AML-193 (cell line): ENCODE results near the gene CNTNAP4.

Experiments
- DNase-seq, 2 experiments: peaks; one replicate each; lab custom pipeline; 2025; lab: John Stamatoyannopoulos, UW

The CNTNAP4 gene

DNA sequence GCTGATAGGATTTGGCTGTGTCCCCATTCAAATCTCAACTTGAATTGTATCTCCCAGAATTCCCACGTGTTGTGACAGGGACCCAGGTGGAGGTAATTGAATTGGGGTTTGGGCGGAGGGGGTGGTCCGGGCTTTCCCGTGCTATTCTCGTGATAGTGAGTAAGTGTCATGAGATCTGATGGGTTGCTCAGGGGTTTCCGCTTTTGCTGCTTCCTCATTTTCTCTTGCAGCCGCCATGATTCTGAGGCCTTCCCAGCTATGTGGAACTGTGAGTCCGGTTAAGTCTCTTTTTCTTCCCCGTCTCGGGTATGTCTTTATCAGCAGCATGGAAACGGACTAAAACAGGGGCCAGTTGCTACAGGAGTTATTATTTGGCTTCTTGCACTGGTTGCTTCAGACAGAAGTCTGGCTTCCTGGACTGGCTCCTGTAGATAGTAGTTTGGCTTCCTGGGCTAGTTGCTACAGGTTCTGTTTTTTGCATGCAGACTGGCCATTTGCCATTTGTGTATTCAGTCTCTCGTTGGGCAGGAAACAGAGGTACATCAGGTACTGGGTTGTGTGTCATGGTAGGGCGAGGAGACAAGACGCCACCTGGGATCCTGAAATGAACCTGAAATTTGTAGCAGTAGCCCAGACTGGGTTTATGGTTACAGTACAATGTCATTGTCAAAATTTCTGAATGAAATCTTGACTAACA, 32.6 kb downstream of the CNTNAP4 start:
- DNase-seq, result no peak

DNA sequence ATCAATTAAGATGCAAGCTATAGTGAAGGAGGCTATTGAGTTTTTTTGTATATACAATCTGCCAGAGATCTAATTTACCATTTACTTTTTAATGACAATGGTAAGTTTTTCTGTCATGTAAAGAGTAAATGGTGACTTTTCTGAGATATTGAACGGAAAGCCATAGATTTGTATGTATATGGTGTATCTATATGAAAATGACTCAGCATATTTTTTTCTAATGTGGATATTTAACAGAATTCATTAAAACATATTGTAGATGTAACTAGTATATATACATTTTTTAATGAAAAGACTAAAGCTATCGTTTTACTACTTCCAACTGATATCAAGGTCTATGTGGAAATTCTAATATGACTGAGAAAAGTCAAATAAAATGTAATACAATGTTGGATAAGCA, 34.1 kb downstream of the CNTNAP4 start:
- no peak for DNase-seq

DNA sequence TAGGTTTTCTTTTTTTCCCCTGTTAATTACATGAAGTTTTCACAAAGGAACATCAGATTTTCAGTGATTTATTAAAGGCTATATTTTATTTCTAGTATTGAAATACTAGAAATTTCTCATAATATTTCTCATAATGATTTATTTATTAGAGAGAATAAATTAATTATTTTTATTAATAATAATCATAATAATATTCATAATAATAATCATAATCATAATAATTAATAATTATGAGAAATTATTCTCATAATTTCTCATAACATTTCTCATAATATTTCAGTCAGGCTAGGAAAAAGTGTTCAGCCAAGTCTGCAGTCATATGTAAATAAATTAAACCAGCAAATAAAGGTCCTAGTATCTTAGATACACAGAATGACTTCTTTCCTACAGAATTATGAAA, 41.4 kb downstream of the CNTNAP4 start:
- no peak for DNase-seq

DNA sequence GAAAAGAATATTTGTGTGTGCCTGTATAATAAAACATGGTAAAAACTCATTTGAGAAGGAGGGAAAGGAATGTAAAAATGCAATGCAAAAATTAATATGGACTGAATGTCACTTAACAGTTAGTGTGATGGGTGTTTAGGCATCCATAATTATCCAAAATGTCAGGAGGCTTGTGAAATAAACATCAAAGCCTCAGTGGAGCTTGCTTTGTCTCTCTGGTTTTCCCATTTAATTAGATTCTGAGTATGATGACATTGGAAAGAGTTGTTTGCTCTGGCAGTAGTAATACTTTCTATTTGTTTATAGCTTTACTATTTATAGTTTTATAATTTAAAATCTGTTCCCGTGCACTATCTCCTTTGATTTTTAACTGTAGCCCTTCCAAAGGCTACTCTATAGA, 51.9 kb downstream of the CNTNAP4 start:
- no peak for DNase-seq

DNA sequence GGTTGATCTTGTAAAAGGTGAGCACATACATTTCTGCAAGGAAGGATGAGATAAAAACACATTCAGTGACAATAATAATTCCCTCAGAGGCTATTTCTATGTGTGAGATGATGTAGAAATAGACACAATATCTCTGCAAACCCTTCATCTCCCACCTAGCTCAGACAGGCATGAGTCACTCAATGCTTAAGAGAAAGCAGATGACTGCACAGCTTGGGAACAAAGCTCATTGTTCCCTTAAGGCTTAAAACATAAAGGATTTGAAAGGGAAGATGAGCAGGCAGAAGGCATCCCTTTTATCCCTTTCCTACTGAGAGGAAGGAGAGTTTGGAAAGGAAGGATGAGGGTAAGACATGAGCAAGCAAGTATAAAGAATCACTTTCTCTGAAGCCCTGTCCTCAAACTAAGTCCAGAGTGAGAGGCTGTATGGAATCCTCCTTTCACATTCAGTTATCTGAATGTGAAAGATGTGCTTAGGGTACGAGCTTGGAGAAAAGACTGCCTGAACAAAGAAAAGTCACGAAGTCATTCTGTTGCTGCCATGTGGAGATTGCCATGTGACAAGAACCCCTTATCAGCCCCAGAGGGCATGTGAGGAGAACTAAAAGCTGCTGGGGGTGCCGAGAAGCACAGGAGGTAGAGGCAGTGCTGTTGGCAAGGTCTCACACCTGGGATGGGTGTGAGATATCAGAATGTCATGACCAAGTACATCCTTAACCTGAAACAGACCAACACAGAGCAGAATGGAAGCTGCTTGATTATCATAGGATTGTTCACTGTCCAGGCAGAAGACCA, 58.2 kb downstream of the CNTNAP4 start:
- DNase-seq, result no peak

DNA sequence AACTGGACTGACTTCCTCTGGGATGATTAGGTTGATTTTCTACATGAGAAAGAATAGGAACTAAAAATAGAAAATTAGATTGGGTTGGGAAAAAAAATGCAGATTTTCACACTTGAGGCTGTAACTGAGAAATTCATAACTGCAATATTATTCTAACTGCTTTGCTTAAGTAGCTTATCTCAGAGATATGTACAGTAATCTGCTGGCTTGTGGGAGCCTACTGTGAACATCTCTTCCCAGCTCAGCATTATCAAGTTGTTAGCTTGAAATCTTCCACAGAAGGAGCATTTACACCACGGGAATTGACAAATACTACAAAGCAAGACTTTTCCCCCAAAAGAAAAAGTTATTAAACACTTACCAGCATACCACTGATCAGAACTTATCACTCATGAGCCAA, 58.9 kb downstream of the CNTNAP4 start:
- DNase-seq, result no peak

DNA sequence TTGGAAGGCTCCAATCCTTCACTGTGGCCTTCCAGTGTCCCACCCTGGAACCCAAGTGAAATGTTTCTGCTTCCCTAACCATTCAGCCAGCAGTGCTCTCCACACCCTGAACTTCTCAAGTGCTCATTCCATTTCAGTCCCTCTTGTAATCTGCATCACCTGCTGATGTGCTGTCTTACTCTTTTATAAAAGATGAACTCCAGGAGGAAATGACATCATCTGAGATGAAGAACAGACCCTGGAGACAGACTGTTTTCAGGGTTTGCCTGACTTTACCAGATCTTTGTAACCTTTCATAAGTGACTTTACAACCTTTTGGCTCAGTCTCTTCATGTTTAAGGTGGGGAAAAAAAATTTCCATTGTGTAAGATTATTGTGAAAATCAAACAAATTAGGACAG, 61.3 kb downstream of the CNTNAP4 start:
- DNase-seq, result no peak

DNA sequence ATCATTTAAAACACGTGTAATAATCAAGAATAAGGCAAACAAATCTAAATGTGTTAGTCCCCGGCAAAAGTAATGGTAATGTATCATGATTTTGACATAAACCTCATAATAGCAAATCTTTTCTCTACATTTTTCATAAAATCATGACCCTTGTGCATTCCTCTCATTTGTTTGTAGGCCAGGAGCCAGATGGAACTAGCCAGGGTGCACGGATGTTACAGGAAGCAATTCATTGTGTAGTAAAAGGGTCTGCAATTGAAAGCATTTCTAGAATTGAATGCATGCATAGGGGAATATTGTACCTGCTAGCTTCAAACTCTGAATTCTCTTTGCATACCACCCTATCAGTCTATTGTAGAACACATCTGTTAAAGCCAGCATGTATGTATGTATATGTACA, 66.6 kb downstream of the CNTNAP4 start:
- DNase-seq, result no peak

DNA sequence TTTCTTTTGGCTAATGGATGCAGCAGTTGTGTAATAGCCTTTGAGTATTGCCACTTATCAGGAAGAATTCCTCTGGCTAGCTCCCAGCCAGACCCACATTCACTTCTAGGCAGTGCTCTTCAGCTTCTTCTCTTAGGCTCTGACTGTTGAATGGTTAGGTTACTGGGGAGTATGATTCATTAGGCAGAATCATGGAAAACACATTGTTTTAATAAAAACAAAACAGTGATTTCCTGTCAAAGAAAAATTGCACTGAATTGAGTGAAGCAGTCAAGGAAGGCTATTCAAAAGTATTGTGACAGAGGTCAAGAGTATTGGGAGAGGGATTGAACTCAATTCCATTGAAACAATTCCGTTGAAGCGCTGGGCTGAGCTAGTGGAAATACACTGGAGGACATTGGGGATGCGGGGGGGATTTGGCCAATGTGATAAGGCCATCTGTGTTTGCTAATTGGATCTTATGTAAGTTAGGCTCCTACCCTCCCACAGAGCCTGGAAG, 68.0 kb downstream of the CNTNAP4 start:
- no peak for DNase-seq

DNA sequence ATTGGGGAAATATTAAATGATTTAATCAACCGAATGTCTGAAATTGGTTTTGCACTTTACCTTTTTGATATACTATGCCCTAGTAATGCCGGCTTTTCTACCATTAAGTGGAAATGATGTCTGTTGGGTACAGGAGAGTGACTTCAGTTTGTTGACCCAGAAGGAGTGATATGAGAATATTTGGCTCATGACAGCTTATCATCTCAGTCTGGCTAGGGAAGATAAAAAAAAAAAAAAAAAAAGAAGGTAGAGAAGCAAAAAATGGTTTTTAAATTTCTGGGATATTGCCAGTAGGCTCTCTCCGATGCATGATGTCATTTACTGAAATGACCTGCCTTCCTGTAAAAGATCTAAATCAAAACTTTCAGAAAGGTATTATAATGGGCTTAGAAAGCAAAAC, 69.0 kb downstream of the CNTNAP4 start:
- no peak for DNase-seq

DNA sequence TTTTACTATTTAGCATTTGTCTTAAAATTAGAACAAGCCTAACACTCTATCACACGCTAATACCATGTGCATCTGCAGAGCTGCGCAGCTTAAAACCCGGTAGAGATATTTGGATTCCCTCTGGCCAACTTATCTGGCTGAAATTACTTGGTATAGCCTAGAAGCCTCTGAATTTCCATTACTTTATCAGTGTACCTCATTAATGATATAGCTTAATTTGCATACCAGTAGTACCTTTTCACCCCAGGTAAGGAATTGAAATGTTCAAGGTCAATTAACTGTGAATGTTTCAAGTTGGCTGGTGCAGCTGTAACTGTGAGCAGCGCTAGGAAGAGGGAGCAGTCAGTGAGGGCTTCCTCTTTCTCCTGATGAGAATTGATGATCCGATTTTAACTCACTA, 74.2 kb downstream of the CNTNAP4 start:
- no peak for DNase-seq

DNA sequence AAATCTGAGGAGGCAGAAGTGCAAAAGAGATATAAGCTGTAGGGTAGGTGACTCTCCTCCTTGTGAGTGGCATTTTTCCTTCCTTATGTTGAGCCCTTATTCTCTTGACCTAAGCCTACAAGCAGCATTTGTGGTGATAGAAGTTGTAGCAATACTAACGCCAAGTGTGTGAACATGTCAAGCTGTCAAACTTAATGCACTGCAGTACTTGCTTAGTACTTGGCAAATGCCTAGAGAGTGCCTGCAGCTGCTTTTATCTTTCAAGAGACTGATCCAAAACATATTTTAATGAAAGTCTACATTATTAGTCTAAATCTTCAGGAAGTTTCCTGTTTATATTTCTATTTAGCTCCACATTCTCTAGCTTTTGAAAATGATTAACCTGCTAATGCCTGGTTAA, 83.2 kb downstream of the CNTNAP4 start:
- DNase-seq, result no peak

DNA sequence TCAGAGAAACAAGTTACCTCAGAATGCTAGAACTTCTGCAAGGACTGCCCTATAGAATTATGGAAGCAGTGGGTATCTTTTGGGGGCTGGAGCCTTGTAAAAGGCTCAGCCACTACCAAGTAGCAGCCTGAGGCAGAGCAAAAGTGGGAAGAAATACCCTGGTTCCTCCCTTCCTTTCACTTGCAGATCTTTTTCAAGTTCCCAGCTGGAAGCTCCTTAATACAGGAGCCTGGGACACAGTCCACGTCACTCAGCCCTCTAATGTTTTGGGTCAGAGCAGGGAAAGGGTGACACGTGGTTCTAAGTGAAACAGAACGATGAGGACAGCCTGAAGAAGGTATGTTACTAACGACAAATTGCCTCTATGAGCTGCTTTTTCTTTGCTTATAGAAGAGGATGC, 93.1 kb downstream of the CNTNAP4 start:
- DNase-seq, result no peak

DNA sequence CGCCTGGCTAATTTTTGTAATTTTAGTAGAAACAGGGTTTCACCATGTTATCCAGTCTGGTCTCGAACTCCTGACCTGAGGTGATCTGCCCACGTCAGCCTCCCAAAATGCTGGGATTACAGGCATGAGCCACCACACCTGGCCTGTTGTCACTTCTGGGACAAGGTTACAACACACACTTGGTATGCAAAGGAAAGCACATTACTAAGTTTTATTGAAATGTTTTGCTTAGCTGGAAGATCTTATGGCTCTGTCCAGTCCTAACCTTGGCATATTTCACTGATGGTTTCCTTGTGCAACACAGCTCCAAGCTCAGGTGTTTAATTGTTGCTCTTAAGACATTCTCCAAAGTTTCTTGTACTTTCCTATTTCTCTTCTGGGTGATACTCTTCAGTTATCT, 94.2 kb downstream of the CNTNAP4 start:
- DNase-seq, result no peak

DNA sequence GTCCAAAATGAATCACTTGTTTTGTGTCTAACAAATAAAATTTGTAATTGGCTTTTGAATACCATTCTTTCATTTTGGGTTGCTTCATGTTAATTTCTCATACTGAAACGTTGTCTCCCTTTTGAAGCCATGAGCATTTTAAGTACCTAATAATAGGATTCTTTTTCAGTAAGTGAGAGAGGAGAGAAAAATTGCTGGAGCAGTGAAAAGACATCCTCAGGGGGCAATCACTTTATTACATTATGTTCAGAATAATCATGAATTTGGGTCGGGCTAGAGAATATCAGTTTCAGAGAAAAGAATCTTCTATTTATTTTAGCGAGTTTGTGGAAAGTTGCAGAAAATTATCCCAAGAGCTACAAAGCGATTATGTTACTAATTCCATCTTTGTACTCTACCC, 96.8 kb downstream of the CNTNAP4 start:
- DNase-seq, result no peak

DNA sequence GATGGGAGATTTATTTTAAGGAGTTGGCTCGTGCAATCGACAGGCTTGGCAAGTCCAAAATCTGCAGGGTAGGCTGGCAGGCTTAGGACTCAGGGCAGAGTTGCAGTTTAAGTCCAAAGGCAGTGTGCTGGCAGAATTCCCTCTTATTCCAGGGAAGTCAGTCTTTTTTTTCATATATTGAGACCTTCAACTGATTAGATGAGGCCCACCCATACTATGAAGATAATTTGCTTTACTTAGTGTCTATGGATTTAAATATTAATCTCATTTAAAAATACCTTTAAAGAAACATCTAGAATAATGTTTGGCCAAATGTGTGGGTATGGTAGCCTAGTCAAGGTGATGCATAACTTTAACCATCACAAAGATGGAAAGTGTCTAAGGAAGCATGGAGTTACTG, 99.8 kb downstream of the CNTNAP4 start:
- DNase-seq, result no peak

DNA sequence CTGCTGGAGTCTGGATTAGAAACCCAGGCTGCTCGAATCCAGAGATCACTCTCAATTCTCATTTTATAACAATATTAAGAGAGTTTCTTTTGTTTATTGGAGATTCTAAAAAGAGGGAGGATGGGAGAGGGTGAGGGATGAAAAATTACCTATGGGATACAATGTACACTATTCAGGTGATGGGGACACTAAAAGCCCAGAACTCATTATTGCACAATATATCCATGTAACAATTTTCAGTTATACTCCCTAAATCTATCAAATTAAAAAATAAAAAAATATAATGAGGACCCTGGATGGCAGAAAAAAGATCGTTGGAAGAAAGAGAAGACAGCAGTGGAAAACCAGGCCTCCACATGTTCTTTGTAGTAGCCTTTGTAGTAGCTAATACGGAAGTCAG, 100.8 kb downstream of the CNTNAP4 start:
- no peak for DNase-seq

DNA sequence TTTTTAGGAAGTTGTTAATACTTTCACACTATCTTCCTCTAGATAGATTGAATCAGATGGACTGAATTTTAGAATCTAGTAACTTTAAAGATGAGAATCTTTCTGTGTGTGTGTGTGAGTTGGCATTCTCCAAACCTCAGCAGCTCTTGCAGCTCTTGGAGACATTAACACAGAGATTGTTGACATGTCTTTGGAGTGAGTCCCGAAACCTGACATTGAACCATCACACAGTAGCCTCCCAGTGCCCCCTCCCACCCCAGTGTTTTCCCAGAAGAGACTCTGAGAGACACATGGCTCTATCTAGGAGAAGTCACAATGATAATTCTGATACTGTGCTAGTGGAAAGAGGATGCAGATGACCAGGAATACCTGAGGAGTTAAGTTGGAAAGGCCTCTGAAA, 103.9 kb downstream of the CNTNAP4 start:
- DNase-seq, result no peak

DNA sequence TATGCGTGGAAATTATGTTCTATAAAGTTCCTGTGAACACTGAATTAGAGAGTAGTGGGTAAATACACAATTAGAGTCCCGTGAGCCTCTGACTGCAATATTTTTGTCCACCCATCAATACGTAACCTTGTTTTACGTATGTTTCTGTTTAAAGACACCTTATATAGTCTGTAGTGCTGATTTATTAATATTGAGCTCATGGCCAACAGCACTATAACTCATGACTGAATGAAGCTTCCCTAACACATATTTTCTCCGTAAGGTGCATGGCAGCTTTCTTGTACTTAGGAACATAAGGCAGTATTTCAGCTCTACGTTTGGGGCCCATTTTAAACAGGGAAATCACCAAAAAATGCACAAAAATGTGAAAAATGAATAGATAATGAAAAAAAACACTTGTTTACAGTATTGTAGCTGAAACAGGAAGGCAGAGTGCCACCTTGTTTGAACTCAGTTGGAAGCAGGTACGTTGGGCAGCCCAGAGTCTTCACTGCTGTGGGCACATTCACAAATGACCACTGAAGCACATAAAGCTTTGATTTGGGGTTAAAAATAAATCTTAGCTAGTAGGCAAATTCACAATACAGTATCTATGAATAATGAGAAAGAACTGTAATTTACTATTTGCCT, 108.5 kb downstream of the CNTNAP4 start:
- no peak for DNase-seq

DNA sequence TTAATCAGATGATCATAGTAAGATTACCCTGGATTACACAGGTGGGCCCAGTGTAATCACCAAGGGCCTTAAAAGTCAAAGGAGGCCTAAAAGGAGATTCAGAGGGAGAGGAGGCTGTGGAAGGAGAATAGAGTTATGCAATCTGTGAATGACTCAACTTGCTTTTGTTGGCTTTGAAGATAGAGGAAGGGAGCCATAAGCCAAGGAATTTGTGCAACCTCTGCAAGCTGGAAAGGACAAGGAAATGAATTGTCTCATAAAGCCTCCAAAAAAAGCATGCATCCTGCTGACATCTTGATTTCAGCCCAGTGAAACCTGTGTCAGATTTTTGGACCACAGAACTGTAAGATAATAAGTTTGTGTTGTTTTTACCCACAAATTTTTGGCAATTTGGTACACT, 109.6 kb downstream of the CNTNAP4 start:
- DNase-seq, result peak in 1 of 2 experiments; percentile 8

DNA sequence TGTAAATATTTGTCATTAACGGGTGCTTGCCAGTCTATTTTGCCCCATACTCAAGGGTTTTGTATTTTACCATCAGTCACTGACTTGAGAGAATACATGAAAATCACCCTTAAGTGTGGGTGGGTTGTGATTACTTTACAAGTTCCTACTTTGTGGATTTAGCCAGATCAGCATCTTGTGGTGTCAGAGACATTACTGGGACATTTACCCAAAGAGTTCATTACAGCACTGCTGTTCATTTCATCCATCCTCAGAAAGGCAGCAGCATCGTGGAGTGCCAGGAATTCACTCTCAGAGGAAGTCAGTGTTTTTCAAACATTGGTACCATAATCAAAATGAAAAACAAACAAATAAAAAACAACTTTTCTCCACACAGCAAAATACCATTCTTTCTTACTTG, 110.8 kb downstream of the CNTNAP4 start:
- no peak for DNase-seq

DNA sequence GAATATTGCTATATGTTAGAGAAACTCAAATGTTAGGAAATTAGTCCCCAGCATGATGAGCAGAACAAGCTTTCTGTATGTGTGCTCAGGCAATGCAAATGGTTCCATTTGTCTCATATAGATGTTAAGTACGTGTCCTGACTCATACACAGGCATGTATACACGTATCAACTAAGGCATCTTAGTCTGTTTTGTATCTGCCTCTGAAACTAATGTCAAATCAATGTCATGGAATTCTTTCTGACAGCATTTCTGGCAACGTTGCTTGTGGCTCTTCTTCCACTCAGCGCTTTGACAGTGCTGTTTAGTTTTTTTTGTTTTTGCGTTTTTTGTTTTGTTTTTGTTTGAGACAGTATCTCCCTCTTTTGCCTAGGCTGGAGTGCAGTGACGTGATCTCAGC, 111.9 kb downstream of the CNTNAP4 start:
- no peak for DNase-seq

DNA sequence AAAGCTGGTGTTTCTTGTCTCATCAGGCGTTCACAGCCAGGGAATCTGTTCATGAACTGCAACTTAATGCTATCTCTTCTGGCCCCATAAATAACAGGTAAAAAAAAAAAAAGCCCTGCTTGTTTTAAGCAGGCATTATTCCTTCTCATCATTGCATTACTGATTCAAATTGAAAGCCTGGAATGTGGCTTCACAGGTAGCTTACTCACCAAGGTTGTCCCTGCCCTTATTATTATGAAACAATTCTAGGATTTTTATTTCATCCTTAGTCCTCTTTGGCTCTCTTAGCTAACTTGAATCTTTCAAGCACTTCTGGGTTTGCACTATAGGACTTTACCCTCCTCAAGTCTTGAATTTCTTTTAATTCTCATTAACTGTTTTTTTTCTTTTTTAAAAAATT, 113.3 kb downstream of the CNTNAP4 start:
- DNase-seq, result no peak
